ENCODE results near the gene TTLL11. TPM values are rescaled to one million over a fixed set of nuclear protein-coding genes. Genes with fewer than 3 reads are reported as not detected.

Gene TTLL11
- total RNA-seq, 3 donors from 2014 or later, result 6.0 to 22.2 (median 6.4) TPM

DNA sequence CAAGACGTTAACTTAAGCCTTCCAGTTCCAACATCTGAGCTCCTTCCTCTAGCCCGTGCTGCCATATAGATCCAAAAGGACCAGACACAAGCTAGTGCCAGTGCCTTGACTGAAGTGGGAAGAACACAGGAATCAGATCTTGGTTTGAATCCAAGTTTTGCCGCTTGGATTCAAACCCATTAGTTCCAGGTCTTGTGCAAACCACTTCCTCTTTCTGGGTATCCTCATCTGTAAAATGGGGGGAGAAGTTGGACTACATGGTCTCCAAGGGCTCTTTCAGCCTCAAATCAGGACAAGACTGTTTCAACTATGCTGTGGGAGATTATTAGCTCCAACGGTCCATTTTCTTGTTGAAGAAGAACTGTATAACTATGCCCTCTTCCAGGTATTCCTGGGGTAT, 32.6 kb downstream of the TTLL11 start:
- Histone ChIP-seq H3K9me3 (no peaks in the 10 kb centered on the region), H3K36me3 (ENCODE audit: low read depth) (no peaks in the 10 kb centered on the region), H3K4me3 (no peak overlapping the region), H3K4me1 (ENCODE audit: low read depth) (no peaks in the 10 kb centered on the region)
- TF ChIP-seq, protein P1, sequence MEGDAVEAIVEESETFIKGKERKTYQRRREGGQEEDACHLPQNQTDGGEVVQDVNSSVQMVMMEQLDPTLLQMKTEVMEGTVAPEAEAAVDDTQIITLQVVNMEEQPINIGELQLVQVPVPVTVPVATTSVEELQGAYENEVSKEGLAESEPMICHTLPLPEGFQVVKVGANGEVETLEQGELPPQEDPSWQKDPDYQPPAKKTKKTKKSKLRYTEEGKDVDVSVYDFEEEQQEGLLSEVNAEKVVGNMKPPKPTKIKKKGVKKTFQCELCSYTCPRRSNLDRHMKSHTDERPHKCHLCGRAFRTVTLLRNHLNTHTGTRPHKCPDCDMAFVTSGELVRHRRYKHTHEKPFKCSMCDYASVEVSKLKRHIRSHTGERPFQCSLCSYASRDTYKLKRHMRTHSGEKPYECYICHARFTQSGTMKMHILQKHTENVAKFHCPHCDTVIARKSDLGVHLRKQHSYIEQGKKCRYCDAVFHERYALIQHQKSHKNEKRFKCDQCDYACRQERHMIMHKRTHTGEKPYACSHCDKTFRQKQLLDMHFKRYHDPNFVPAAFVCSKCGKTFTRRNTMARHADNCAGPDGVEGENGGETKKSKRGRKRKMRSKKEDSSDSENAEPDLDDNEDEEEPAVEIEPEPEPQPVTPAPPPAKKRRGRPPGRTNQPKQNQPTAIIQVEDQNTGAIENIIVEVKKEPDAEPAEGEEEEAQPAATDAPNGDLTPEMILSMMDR (IDR thresholded peaks at IDR 0.05), result no peak
- ATAC-seq, result no peak
- intact Hi-C loops (cut with DNase I, micrococcal nuclease), result no loop called here
- DNase-seq, result no peak

- TF ChIP-seq, protein P1 (IDR thresholded peaks at IDR 0.05), result no peak
- intact Hi-C loops (cut with DNase I, micrococcal nuclease), result no loop called here
- Histone ChIP-seq H3K9me3 (no peaks in the 10 kb centered on the region), H3K36me3 (ENCODE audit: low read depth) (no peaks in the 10 kb centered on the region), H3K4me3 (no peak overlapping the region), H3K4me1 (ENCODE audit: low read depth) (no peaks in the 10 kb centered on the region)
- no peak for DNase-seq
- no peak for ATAC-seq
Observed at GRCh38 chr9:122059955-122060324, 33.2 kb downstream of the TTLL11 start.

DNA sequence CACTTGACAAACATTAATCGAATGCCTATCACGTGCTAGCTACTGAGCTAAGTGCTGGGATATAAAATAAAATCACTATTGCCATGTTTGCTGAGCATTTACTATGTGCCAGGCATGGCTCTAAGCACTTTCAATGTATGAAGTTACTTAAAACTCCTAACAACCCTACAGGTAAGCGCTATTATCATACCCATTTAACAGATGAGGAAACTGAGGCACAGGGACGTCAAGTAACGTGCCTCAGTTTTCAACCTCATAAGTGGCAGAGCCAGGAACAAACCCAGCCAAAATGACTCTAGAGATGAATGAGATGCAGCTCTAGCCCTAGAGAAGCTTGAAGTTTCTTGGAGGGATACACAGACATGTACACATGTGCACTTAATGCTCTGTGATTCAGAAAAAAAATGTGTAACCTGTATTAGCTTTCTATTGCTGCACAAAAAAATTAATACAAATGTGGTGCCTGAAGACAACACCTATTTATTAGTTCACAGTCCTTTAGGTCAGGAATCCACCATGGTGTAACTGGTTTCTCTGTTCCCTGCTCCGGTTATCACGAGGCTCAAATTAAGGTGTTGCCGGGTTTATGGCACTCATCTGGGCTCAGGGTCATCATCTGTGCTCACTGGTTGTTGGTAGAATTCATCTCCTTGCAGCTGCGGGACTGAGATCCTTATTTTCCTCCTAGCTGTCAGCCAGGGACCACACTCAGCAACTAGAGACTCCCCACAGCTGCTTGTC, 33.7 kb downstream of the TTLL11 start:
- H3K9me3 ChIP-seq, result no peaks in the 10 kb centered on the region
- TF ChIP-seq, protein P1 (IDR thresholded peaks at IDR 0.05), result no peak
- DNase-seq, result peak in 1 of 3 donors; percentile 30
- H3K4me3 ChIP-seq, result no peak overlapping the region
- H3K4me1 ChIP-seq (ENCODE audit: low read depth), result no peaks in the 10 kb centered on the region
- no peaks in the 10 kb centered on the region for H3K36me3 ChIP-seq (ENCODE audit: low read depth)
- peak; percentile 62 for ATAC-seq
- intact Hi-C loops (cut with DNase I, micrococcal nuclease), result no loop called here

- TF ChIP-seq, protein P1 (IDR thresholded peaks at IDR 0.05), result no peak
- intact Hi-C loops (cut with DNase I, micrococcal nuclease), result no loop called here
- no peak for ATAC-seq
Observed at GRCh38 chr9:122058709-122059108, 34.4 kb downstream of the TTLL11 start.

DNA sequence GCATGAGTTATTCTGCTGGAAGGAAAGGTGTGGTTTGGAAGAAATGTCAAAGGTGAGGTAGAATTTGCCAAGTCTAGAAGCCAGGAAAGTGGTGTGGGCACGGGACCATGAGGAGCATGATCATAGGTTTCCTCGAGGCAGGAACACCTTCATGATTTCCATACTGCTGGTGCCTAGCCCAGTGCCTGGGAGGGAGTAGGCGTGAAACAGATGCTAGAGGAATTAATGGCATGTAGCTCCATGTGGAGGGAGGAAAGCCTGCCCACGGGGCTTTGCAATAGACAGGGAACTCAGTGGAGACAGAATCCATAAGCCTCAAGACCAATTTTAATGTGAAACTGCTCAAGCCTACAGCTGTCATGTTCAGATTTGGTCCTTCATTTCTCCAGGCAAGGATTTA, 35.1 kb downstream of the TTLL11 start:
- H3K36me3 ChIP-seq (ENCODE audit: low read depth), result no peaks in the 10 kb centered on the region
- TF ChIP-seq, protein P1 (IDR thresholded peaks at IDR 0.05), result no peak
- no peaks in the 10 kb centered on the region for H3K9me3 ChIP-seq
- intact Hi-C loops (cut with DNase I, micrococcal nuclease), result no loop called here
- no peaks in the 10 kb centered on the region for H3K4me1 ChIP-seq (ENCODE audit: low read depth)
- ATAC-seq (no peak), DNase-seq (no peak)
- no peak overlapping the region for H3K4me3 ChIP-seq

More at GRCh38 chr9:122058709-122059108, 34.4 kb downstream of the TTLL11 start:
- Histone ChIP-seq H3K36me3 (ENCODE audit: low read depth) (no peaks in the 10 kb centered on the region), H3K4me3 (no peak overlapping the region), H3K4me1 (ENCODE audit: low read depth) (no peaks in the 10 kb centered on the region), H3K9me3 (no peaks in the 10 kb centered on the region)
- DNase-seq, result no peak

Data from mucosa of descending colon (tissue), 3 donors.